Liver (tissue), 3 donors: Measurements from ENCODE around the gene XXYLT1.
"Not testable (repeated sequence)": the region's sequence is repeated elsewhere in the genome, so short reads cannot be mapped to it uniquely, and the experiment has no call there.

Experiments used
- CTCF ChIP-seq: fragments of 150-350 bp; IDR thresholded peaks from 2 replicates; pipeline ENCODE4 v1.5.1; 2017; ENCODE audit warnings: improper control_type of control experiment, low read depth, low read length; ENCODE audit not compliant: missing input control
- EGR1 ChIP-seq, 2 donors: IDR thresholded peaks; 2 replicates each; pipeline ENCODE4 v1.6.1; 2016 to 2018; ENCODE audit warnings: antibody characterized with exemption in 2 of 2, low read depth in 2 of 2
- FOXA1 ChIP-seq: IDR thresholded peaks from 2 replicates; pipeline ENCODE4 v1.6.1; 2016; ENCODE audit warnings: antibody characterized with exemption
- GABPA ChIP-seq, 2 donors: IDR thresholded peaks in 1 of 2; conservative IDR thresholded peaks in 1 of 2; 2 replicates each; pipeline ENCODE4 v1.6.1; 2016; ENCODE audit warnings: antibody characterized with exemption in 2 of 2, mild to moderate bottlenecking in 1 of 2, moderate library complexity in 1 of 2
- JUND ChIP-seq, 2 donors: IDR thresholded peaks; 2 replicates each; pipeline ENCODE4 v1.6.1; 2016; ENCODE audit warnings: antibody characterized with exemption in 2 of 2
- MAX ChIP-seq: IDR thresholded peaks from 2 replicates; pipeline ENCODE4 v1.6.1; 2016; ENCODE audit warnings: antibody characterized with exemption
- NR2F2 ChIP-seq: IDR thresholded peaks from 2 replicates; pipeline ENCODE4 v1.6.1; 2016; ENCODE audit warnings: antibody characterized with exemption
- RAD21 ChIP-seq, 2 donors: IDR thresholded peaks; 2 replicates each; pipeline ENCODE4 v1.6.1; 2016; ENCODE audit warnings: antibody characterized with exemption in 2 of 2, mild to moderate bottlenecking in 2 of 2
- REST ChIP-seq: IDR thresholded peaks from 2 replicates; pipeline ENCODE4 v1.6.1; 2016; ENCODE audit warnings: antibody characterized with exemption, mild to moderate bottlenecking
- RXRA ChIP-seq, 2 donors: IDR thresholded peaks; 2 replicates each; pipeline ENCODE4 v1.6.1; 2017 to 2018; ENCODE audit warnings: antibody characterized with exemption in 2 of 2, mild to moderate bottlenecking in 1 of 2
- SP1 ChIP-seq: IDR thresholded peaks from 2 replicates; pipeline ENCODE4 v1.6.1; 2018; ENCODE audit warnings: antibody characterized with exemption, mild to moderate bottlenecking
- TAF1 ChIP-seq: conservative IDR thresholded peaks from 2 replicates; pipeline ENCODE4 v1.6.1; 2016; ENCODE audit warnings: antibody characterized with exemption, mild to moderate bottlenecking
- YY1 ChIP-seq: IDR thresholded peaks from 2 replicates; pipeline ENCODE4 v1.6.1; 2016; ENCODE audit warnings: antibody characterized with exemption, mild to moderate bottlenecking
- ZBTB33 ChIP-seq: IDR thresholded peaks from 2 replicates; pipeline ENCODE4 v1.6.1; 2016; ENCODE audit warnings: antibody characterized with exemption
- donor health status: healthy.
- donor health status: healthy.

GRCh38 chr3:195218331-195218730, 52.6 kb downstream of the XXYLT1 start:
- TF ChIP-seq TAF1; SP1; RAD21 (IDR thresholded peaks at IDR 0.05); GABPA (IDR thresholded peaks at IDR 0.05 in 1 of 2, conservative IDR thresholded peaks at IDR 0.05 in 1 of 2); CTCF; JUND (IDR thresholded peaks at IDR 0.05); EGR1 (IDR thresholded peaks at IDR 0.05; ENCODE audit: low read depth in 2 of 2); YY1; ZBTB33; MAX; FOXA1; NR2F2; RXRA (IDR thresholded peaks at IDR 0.05); REST: not testable (repeated sequence)
